Fibroblast of the aortic adventitia (primary cell): ENCODE results near the gene CHMP4B. TPM values are rescaled to one million over a fixed set of nuclear protein-coding genes. Genes with fewer than 3 reads are reported as not detected.

Experiments used
- DNase-seq: peaks from one replicate; pipeline ENCODE4 v3.0.0-alpha.2; 2010; ENCODE audit warnings: low read depth
- H3K4me3 ChIP-seq: 2 replicates; pipeline ENCODE4 v1.5.1; 2011; ENCODE audit warnings: low read depth, mild to moderate bottlenecking, control low read depth, low read length, moderate library complexity
- total RNA-seq: library from RNA; depleted of rRNA; stranded (reverse); fragments of >200 nt; gene quantifications from 2 replicates; pipeline ENCODE4 v1.2.3, GENCODE V29; 2012; ENCODE audit warnings: low replicate concordance
- TF ChIP-seq, protein P1 (sequence below): IDR thresholded peaks from 2 replicates; pipeline ENCODE4 v1.5.1; 2011; ENCODE audit warnings: mild to moderate bottlenecking, low read length, control low read depth, inconsistent platforms; ENCODE audit not compliant: insufficient read depth

CHMP4B gene
- total RNA-seq, 1 donor = 54.8 TPM

DNA sequence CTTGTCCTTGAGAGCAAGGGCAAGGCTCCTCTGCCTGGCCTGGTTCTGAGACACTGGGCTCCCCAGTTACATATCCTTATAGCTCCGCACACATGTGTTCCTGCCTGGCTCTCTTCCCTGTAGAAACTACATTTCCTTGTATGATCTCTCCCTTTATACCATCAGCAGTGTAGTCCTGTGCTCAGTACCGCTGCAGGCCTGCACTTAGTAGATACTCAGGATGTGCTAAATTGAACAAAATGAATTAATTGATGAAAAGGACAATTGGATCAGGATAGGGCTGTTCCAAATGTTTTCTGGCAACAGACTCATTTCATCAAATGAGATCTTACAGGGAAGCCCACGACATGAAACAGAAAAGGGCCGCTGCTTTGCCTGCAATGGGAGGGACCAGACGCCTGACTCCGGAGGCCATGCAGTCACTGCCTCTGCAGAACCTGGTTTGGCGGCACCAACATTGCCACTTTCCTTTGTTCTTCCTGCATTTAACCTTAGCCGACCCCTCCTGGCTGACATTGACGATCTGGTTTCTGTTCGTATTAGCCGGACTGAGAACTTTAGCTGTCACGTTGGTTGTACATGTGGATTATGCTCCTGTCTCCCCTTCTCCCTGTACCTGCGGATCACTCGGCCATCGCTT is 53.3 kb downstream of the CHMP4B start:
- H3K4me3 ChIP-seq = no peak overlapping the region
- DNase-seq = no peak
- TF ChIP-seq, protein P1, sequence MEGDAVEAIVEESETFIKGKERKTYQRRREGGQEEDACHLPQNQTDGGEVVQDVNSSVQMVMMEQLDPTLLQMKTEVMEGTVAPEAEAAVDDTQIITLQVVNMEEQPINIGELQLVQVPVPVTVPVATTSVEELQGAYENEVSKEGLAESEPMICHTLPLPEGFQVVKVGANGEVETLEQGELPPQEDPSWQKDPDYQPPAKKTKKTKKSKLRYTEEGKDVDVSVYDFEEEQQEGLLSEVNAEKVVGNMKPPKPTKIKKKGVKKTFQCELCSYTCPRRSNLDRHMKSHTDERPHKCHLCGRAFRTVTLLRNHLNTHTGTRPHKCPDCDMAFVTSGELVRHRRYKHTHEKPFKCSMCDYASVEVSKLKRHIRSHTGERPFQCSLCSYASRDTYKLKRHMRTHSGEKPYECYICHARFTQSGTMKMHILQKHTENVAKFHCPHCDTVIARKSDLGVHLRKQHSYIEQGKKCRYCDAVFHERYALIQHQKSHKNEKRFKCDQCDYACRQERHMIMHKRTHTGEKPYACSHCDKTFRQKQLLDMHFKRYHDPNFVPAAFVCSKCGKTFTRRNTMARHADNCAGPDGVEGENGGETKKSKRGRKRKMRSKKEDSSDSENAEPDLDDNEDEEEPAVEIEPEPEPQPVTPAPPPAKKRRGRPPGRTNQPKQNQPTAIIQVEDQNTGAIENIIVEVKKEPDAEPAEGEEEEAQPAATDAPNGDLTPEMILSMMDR = no peak

DNA sequence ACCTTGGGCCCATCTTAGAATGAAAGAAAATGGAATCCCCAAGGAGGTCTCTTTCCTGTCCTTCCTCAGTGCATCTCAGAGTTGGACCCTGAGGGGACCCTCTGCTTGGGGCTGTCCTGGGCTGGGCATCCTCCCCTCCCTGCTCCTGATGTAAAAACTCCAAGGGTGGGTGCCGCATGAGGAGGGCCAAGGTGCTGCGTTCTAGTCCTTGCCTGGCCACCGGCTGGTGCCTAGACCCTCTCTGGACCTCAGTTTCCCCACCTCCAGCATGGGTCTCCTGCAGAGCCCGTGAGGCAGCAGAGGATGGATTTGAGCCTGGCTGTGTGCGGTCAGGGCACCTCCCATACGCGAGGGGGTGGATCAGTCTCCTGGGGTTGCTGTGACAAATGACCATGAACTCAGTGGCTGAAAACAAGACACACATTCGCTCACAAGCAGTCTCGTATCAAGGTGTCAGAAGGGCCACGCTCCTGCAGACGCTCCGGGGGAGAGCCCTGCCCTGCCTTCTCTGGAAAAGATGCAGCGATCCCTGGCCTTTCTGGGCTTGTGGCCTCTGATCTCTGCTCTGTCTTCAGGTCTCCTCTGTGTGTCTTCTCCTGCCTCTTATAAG is 54.7 kb downstream of the CHMP4B start:
- H3K4me3 ChIP-seq = no peak overlapping the region
- TF ChIP-seq, protein P1 = no peak
- no peak for DNase-seq

DNA sequence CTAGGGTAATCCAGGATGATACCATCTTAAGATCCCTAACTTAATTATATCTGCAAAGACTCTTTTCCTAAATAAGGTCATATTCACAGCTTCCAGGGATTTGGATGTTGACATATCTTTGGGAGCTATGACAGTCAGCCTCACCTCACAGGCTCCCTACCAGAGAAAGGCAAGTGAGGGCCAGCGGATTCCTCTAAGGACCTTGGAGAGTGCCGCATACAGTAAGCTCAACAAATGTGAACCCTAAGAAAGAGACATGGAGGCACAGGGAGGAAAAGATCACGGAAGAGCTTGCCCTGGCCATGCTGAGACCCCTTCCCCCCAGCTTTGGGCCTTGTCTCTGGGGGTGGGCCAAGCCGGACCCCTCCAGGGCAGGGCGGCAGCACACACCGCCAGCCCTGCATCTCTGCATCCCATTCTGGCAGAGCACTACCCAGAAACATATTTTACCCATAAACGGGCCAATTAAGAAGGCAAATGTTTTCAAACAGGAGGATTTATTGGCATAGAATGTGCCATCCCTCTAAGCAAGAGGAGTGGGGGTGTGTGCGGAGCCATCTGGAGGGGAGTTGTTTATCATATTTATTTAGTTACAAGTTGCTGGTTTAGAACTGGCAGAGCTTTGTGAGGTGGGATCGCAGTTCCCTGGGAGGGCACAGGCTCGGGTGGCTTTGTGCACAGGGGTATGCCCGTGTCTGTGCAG is 55.4 kb downstream of the CHMP4B start:
- H3K4me3 ChIP-seq = no peak overlapping the region
- TF ChIP-seq, protein P1 = no peak
- DNase-seq = no peak

DNA sequence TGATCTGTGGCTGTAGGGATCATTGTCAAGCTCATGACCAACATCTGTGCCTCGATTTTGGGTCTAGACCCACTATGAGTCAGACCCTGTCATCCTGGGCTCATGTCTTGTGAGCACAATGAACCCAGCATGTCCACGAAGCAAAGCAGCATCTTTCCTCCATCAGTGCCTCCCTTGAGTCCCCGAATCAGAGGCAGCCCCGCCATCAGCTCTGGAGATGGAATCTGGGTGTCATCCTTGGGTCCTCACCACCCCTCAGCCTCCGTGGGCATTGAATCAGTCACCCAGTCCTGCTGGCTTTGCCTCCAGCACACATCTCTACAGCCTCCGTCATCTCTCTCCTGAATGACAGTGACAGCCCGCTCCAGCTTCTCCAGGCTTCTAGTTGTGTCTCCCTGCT is 56.9 kb downstream of the CHMP4B start:
- H3K4me3 ChIP-seq = no peak overlapping the region
- no peak for DNase-seq
- TF ChIP-seq, protein P1 = no peak

DNA sequence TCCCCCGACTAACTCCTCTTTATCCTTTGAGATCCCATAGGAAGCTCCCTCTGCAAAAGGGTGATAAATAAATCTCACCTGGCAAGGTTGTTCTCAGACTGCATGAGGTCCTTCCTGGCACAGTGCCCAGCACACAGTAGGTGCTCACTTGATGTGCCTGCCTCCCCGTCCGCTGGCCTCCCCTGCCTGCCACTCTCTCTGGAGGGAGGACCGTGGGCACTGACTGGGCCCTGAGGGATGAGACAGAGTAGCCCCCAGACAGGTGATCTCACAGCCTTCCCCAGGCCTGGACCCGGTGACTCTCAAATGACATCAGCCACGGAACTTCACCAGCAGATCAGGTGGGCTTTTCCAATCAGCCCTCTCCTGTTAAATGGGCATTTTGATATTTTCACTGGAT is 57.4 kb downstream of the CHMP4B start:
- no peak overlapping the region for H3K4me3 ChIP-seq
- TF ChIP-seq, protein P1 = no peak
- DNase-seq = no peak

DNA sequence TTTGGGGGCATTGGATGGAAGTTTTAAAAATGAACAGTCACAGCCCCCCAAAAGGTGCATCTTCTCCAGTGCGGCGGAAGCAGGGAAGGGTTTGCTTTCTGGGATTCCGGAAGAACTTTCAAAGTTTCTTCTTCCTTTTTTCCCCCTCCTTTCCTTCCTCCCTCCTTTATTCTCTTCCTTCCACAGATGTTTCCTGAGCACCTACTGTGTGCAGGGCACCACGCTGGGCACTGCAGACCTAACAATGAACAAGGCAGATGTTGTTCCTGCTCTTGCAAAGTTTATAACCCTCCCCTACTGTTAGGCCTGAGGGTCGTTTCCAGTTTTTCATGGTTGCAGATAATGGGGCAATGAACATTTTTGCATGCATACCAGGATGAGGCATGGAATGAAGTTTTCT is 58.1 kb downstream of the CHMP4B start:
- TF ChIP-seq, protein P1 = no peak
- DNase-seq = no peak
- H3K4me3 ChIP-seq = no peak overlapping the region
